Measurements from ENCODE around the gene SRSF1.

DNA sequence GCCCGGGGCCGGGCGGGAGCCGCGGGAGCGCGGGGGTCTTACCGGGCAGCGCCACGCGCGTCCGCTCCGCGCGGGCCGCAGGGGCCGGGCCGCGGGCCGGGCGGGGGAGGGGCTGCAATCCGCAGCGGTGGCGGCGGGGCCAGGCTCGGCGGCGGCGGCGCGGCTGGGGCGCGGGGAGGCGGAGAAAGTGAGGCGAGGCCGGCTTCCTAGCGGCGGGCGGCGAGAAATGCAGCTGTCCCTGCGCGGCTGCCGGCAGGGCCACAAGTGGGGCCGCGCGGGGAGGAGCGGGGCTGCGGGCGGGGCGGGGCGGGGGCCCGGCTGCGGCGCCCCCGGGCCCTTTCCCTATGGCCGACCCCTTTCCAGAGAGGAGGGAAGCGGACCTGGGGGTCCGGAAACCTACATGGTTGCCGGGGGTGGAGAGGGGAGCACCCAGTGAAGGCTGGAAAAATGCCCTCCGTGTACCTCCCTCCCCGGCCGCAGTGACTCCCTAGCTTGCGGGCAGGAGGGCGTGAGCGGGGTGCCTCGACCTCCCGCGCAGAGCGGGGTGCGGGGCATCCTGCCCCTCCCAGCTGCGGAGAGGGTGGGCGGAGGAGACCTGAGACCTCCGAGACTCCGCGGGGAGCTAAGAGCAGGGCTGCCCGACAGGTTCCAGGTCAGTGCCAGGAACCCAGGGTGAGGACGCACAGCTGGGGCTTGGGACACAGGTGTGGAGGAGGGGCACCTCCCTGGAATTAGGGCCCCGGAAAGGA is 51.7 kb downstream of the SRSF1 start, which contains the start of gene CUEDC1:
- TF ChIP-seq, protein P1, sequence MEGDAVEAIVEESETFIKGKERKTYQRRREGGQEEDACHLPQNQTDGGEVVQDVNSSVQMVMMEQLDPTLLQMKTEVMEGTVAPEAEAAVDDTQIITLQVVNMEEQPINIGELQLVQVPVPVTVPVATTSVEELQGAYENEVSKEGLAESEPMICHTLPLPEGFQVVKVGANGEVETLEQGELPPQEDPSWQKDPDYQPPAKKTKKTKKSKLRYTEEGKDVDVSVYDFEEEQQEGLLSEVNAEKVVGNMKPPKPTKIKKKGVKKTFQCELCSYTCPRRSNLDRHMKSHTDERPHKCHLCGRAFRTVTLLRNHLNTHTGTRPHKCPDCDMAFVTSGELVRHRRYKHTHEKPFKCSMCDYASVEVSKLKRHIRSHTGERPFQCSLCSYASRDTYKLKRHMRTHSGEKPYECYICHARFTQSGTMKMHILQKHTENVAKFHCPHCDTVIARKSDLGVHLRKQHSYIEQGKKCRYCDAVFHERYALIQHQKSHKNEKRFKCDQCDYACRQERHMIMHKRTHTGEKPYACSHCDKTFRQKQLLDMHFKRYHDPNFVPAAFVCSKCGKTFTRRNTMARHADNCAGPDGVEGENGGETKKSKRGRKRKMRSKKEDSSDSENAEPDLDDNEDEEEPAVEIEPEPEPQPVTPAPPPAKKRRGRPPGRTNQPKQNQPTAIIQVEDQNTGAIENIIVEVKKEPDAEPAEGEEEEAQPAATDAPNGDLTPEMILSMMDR (conservative IDR thresholded peaks at IDR 0.05 in 1 of 2, IDR thresholded peaks at IDR 0.05 in 1 of 2; ENCODE audit: extremely low read depth in 1 of 2, insufficient read depth in 1 of 2, low read depth in 1 of 2, low read length in 2 of 2): no peak
- TF ChIP-seq EZH2 (IDR thresholded peaks at IDR 0.05; ENCODE audit: borderline replicate concordance, low read length): no peak
